HK-2 (cell line): ENCODE data around the gene RASA3.
"Not testable (repeated sequence)": the region's sequence is repeated elsewhere in the genome, so short reads cannot be mapped to it uniquely, and the experiment has no call there.

Experiments used
- DNase-seq: peaks from one replicate; pipeline ENCODE4 v3.0.0-alpha.2; 2018; ENCODE audit not compliant: unreplicated experiment

The RASA3 gene

GRCh38 chr13:114155926-114156883 lies 23.8 kb upstream of the RASA3 start:
- DNase-seq, result no peak

GRCh38 chr13:114155320-114155719 lies 22.9 kb upstream of the RASA3 start:
- DNase-seq, result no peak

- DNase-seq, result no peak
Measured at GRCh38 chr13:114154476-114154875, 22.1 kb upstream of the RASA3 start.

GRCh38 chr13:114153485-114154080 lies 21.2 kb upstream of the RASA3 start:
- DNase-seq, result no peak

- DNase-seq, result no peak
Measured at GRCh38 chr13:114152831-114153371, 20.5 kb upstream of the RASA3 start.

GRCh38 chr13:114152285-114152645 lies 19.8 kb upstream of the RASA3 start:
- DNase-seq, result no peak

- no peak for DNase-seq
Measured at GRCh38 chr13:114151565-114152284, 19.3 kb upstream of the RASA3 start.

GRCh38 chr13:114151031-114151430 lies 18.6 kb upstream of the RASA3 start:
- no peak for DNase-seq

GRCh38 chr13:114149774-114150740 lies 17.6 kb upstream of the RASA3 start:
- no peak for DNase-seq

- DNase-seq, result not testable (repeated sequence)
Measured at GRCh38 chr13:114148886-114149285, 16.5 kb upstream of the RASA3 start.

- no peak for DNase-seq
Measured at GRCh38 chr13:114148521-114148855, 16.1 kb upstream of the RASA3 start.

GRCh38 chr13:114147803-114148520 lies 15.5 kb upstream of the RASA3 start:
- DNase-seq, result no peak

GRCh38 chr13:114146629-114147028 lies 14.2 kb upstream of the RASA3 start:
- DNase-seq, result no peak

- no peak for DNase-seq
Measured at GRCh38 chr13:114146173-114146572, 13.8 kb upstream of the RASA3 start.

GRCh38 chr13:114145722-114146121 lies 13.3 kb upstream of the RASA3 start:
- DNase-seq, result no peak

- no peak for DNase-seq
Measured at GRCh38 chr13:114145256-114145655, 12.8 kb upstream of the RASA3 start.

GRCh38 chr13:114144606-114145244 lies 12.3 kb upstream of the RASA3 start:
- no peak for DNase-seq

- peak; percentile 29 for DNase-seq
Measured at GRCh38 chr13:114143806-114144605, 11.6 kb upstream of the RASA3 start.
